H54 (cell line): ENCODE results near the gene MARCHF10.
"Not testable (repeated sequence)": the region's sequence is repeated elsewhere in the genome, so short reads cannot be mapped to it uniquely, and the experiment has no call there.

Experiments used
- DNase-seq: peaks from one replicate; pipeline ENCODE4 v3.0.0; 2011; ENCODE audit warnings: low spot score, mixed read lengths; ENCODE audit not compliant: insufficient read length
- FAIRE-seq: peaks from 3 replicates; lab custom pipeline; 2011; peaks lifted over from hg19 to GRCh38; lab: Jason Lieb, UNC
- POLR2A ChIP-seq: IDR thresholded peaks from 2 replicates; pipeline ENCODE4 v1.6.1; 2011; ENCODE audit warnings: low read depth, mild to moderate bottlenecking, low read length

The MARCHF10 gene, protein sequence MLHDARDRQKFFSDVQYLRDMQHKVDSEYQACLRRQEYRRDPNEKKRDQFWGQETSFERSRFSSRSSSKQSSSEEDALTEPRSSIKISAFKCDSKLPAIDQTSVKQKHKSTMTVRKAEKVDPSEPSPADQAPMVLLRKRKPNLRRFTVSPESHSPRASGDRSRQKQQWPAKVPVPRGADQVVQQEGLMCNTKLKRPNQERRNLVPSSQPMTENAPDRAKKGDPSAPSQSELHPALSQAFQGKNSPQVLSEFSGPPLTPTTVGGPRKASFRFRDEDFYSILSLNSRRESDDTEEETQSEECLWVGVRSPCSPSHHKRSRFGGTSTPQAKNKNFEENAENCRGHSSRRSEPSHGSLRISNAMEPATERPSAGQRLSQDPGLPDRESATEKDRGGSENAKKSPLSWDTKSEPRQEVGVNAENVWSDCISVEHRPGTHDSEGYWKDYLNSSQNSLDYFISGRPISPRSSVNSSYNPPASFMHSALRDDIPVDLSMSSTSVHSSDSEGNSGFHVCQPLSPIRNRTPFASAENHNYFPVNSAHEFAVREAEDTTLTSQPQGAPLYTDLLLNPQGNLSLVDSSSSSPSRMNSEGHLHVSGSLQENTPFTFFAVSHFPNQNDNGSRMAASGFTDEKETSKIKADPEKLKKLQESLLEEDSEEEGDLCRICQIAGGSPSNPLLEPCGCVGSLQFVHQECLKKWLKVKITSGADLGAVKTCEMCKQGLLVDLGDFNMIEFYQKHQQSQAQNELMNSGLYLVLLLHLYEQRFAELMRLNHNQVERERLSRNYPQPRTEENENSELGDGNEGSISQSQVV

DNA sequence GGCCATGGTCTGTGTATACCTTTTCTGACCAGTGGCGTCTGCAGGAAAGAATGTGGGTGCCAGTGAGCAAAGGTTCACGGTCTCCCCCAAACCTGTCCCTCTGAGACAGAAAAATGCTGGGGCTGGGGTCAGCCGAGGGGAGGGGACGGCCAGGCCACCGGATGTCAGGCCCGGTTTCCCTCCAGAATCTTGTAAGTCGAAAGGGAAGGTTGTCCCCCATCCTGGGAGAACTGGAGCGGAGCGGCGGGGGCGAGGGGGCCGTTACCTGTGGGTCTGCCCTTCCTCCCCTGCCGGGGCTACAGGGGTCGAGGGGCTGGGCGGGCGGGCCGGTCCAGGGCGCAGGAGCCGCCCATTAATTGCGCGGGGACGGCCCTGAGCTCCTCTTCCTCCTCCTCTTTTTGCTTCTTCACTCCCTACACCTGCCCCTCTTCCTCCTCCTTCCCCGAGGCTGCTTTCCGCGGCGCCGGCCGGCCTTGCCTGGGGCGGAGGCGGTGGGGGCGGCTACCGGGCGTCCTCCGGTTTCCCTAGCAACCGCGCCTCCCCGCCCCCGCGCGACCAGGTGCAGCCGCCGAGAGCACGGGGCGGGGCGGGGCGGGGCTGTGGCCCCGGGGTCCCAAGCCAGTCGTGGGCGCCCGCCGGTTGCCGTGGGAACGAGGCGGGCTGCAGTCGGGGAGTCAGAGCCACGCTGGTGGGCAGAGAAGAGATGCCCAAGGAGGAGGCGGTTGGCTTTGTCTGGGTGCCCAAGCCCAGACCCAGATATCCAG is at the start of gene MARCHF10:
TSS of gene MARCHF10 (minus strand) at position 503 of the 764 bp plus-strand sequence. CDS start 6,579 bp downstream, outside the sequence.
- TF ChIP-seq POLR2A, result no peak
- no peak for FAIRE-seq
- no peak for DNase-seq

DNA sequence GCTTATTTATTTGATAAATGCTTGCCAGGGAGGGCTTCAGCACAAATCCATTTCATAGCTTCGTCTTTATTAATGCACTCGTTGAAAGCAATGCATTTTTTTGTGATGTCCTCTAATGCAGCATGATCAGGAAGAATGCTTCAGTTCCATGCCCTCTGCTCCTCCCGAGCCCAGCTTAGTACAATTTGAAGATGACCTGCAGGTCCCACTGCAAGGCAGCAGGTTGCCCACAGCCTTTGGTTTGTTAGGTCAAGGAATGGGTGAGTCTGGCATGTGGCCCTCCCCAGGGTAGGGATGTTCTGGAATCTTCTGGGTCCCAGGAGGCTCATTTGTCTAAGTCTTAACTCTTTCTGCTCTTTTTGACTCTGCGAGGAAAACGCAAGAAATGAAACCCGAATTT is 49.4 kb upstream of the MARCHF10 start:
- DNase-seq, result no peak
- no peak for TF ChIP-seq POLR2A
- FAIRE-seq, result no peak

DNA sequence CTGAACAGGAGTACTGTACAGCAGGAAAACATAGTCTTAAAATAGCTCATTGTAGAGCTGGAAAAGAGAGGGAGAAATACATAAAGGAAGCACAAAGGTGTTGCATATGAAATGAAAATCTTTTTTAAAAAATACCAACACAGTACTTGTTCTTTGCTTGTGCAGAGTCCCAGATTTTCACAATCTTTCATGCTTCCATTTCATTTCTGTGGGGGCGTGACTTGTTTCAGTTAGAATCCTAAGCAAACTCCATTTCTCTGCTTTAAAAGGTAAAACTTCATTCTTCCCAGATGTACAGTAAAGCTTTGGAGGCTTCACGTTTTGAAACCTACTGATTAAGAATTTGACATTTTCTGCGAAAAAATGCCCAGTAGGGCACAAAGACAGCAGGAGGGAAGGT is 48.5 kb upstream of the MARCHF10 start:
- no peak for FAIRE-seq
- DNase-seq, result no peak
- no peak for TF ChIP-seq POLR2A

DNA sequence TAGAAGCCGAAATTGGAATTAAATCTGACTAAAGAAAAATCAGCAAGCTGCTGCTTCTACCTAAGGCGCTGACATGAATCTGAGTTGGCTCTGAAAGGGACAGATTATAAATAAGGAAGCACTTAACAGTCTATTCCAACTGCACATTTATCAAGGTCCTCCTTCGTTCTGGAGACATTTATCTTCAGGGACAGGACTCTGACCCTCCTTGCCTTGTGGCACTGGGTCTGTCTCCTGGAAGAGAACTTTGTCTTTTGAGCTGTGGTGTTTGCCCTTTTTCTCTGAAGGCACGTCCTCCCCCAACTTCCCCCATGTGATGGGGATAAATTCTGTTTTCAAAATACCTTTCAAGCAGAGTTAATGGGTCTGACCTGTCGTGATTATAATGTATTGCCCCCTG is 47.0 kb upstream of the MARCHF10 start:
- no peak for DNase-seq
- FAIRE-seq, result no peak
- no peak for TF ChIP-seq POLR2A

DNA sequence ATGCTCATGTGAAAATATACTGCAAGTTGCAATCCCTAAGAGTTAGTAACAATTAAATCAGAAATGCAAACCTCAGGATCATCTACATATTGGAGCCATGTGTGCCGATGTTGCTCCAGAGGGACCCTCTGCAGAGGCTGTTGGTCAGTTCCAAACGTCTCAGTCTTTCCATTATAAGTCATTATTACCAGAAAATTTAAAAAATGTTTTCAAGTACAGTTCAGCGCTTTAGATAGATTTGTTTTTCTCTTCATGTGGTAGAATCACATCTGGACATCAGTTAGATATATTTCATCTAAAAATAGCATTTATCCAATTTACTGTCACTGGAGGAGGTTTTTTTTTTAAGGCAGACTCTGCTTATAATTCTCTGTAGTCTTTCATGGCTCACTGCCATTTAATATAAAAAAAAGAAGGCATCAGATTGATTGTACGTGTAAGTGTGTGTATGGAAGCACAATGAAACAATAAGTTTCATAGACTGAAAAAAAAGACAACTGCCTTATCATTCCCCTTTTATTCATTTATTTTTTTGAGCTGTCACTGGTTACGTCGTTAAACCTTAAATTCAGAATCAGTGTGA is 46.1 kb upstream of the MARCHF10 start:
- FAIRE-seq, result no peak
- no peak for TF ChIP-seq POLR2A
- DNase-seq, result no peak

DNA sequence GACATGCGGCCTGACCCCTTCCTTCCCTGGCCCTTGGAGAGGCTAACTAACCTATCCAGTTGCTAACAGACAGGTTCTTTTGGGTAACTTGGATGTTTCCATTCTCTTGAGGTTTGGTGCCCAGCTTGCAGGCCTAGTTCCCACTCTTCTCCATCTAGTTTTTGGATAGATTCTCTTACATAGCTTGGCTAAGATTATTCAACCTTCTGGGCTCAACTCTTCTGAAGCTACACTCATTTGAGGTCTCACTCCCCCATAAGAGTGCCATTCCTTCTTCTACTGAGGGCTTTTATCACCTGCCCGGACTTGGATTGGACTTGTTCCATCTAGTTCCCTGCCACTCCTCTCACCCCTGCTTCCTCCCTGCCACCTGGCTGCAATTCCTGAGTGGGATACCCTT is 44.1 kb upstream of the MARCHF10 start:
- DNase-seq (no peak), FAIRE-seq (no peak)
- TF ChIP-seq POLR2A, result no peak

DNA sequence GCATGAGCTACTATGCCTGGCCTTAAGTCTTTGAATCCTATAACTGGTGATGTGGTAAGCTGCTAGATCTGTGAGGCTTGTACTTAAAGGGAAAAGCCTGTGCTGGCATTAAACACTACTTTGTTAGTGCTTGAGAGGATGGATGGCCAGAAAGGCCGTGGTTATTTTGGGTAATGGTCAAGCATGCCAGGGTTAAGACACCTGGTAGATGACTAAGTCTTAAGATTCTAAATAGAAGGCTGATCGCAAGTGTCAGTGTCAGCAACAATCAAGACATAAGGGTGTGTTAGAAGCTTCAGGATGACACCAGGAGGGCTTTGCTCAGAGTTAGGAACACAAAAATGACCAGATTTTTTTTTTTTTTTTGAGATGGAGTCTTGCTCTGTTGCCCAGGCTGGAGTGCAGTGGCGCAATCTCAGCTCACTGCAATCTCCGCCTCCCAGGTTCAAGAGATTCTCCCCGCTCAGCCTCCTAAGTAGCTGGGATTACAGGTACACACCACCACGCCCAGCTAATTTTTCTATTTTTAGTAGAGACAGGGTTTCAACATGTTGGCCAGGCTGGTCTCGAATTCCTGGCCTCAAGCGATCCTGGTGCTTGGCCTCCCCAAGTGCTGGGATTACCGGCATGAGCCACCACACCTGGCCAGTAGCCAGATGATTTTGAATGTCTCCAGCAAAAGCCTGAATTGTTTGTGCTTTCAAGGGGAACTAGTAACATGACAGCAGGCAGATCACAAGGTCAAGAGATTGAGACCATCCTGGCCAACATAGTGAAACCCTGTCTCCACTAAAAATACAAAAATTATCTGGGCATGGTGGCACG is 41.7 kb upstream of the MARCHF10 start:
- not testable (repeated sequence) for FAIRE-seq, DNase-seq

DNA sequence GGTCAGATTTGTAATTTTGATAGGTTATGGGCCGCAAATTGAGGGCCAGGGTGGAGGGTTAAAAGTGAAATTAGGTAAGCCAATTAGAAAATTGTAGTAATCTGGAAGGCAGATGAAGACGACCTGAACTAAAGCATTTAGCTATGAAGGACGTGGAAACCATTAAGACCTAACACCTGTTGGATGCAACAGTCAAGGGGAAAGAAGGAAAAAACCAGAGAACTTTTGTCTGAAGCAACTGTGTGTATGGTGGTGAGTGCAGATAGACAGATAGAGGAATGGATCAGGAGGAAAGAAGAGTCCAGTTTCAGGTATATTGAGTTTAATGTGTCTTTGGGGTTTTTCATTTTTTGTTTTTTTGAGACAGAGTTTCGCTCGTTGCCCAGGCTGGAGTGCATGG is 40.2 kb upstream of the MARCHF10 start:
- DNase-seq (no peak), FAIRE-seq (no peak)
- no peak for TF ChIP-seq POLR2A

DNA sequence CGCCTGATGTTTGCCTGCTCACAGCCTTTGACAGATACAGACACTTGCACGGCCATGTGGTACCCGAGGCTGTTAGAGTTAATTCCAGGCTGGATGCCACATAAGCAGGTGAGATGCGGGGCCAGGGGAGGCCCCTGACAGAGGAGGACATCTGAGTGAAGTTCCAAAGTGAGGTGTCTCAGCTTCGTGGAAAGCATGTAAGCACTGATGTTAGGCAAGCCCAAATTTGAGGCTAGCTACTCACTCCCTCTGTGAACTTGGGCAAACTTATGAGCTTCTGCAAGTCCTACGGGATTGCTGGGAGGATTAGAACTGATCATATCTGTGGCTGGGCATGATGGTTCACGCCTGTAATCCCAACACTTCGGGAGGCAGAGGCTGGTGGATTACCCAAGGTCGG is 39.3 kb upstream of the MARCHF10 start:
- no peak for FAIRE-seq
- DNase-seq, result no peak
- no peak for TF ChIP-seq POLR2A

DNA sequence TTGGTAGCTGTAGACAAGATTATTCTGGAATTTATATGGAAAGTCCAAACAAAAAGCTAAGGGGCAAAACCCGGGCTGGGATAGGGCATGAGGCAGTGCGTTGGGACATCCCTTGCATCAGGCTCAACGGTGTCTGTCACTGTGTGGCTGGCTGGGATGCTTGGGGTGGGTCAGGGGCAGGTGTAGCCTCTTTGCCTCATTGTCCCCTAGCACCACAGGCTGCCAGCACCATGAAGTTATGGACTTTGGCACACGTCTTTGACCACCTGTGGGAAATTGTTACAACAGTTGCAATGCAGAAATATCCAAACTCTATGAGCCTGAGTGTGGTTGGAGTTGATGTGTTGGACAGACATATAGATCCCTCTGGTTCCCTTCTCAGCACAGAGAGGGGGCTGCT is 32.8 kb upstream of the MARCHF10 start:
- TF ChIP-seq POLR2A, result no peak
- no peak for FAIRE-seq

DNA sequence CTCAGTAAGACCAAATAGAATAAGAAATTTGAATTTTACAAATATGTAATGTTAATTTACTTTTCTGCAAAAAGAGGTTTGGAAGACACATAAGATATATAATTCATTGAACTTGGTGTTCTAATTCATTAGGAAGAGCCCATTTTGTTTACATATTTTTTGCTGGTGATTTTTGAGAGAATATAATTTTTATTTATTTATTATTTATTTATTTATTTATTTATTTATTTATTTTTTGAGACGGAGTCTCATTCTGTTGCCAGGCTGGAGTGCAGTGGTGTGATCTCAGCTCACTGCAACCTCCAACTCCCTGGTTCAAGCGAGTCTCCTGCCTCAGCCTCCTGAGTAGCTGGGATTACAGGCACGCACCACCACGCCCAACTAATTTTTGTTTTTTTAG is 25.7 kb upstream of the MARCHF10 start:
- DNase-seq, FAIRE-seq: not testable (repeated sequence)

More for the DNA sequence above, 32.8 kb upstream of the MARCHF10 start:
- DNase-seq, result no peak

DNA sequence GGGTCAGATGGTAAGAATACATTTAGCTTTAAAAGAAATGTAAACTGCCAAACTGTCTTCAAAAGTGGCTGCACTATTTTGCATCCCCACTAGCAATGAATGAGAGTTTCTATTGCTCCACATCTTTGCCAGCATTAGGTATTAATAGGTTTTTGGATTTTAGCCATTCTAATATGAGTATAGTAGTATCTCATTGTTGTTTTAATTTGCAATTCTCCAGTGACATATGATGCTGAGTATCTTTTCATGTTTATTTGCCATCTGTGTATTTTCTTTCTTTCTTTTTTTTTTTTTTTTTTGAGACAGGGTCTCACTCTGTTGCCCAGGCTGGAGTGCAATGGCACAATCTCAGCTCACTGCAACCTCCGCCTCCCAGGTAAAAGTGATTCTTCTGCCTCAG is 24.3 kb upstream of the MARCHF10 start:
- DNase-seq, result no peak
- no peak for TF ChIP-seq POLR2A
- no peak for FAIRE-seq

DNA sequence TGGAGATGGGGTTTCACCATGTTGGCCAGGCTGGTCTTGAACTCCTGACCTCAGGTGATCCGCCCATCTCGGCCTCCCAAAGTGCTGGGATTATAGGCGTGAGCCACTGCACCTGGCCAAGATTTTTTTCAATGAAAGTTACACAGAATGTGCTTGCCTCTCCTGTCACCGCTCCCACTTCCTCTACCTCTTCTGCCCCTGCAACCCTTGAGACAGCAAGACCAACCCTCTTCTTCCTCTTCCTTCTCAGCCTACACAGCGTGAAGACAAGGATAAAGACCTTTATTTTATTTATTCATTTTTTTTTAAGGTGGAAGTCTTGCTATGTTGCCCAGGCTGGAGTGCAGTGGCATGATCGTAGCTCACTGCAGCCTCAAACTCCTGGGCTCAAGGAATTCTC is 23.0 kb upstream of the MARCHF10 start:
- not testable (repeated sequence) for DNase-seq, FAIRE-seq
